ENCODE results near the gene RNF168.
"Not testable (repeated sequence)": the region's sequence is repeated elsewhere in the genome, so short reads cannot be mapped to it uniquely, and the experiment has no call there.

The RNF168 gene

GRCh38 chr3:196503196-196504076 lies at the start of gene RNF168:
TSS of gene RNF168 (minus strand) at chr3:196503768. CDS start at chr3:196503173, 595 bp downstream.
- Histone ChIP-seq H3K9me3 (ENCODE audit: control insufficient read depth, insufficient read depth, low read length) (peaks cover 1% of the 10 kb centered on the region; the same call in 1 of the 2 replicates), H3K36me3 (ENCODE audit: control insufficient read depth, insufficient read depth, low read length) (no peaks in the 10 kb centered on the region), H3K4me3 (ENCODE audit: low read length) (peak within 1 kb of the TSS; percentile 74), H3K27me3 (ENCODE audit: control insufficient read depth, insufficient read depth, low read length) (no peaks in the 10 kb centered on the region), H3K4me1 (ENCODE audit: control insufficient read depth, insufficient read depth, low read length) (peaks cover 2% of the 10 kb centered on the region; the same call in 1 of the 2 replicates), H3K27ac (ENCODE audit: low read length) (peak within 1 kb of the TSS; percentile 23)
- peak; percentile 86 for DNase-seq (ENCODE audit: low read depth, low spot score)
- no CpG with 5 or more reads among the region's 75 CpGs for WGBS (ENCODE audit: insufficient coverage, insufficient read length)

GRCh38 chr3:196552253-196552652 lies 48.7 kb upstream of the RNF168 start:
- Histone ChIP-seq H3K9me3 (ENCODE audit: control insufficient read depth, insufficient read depth, low read length) (peaks cover 2% of the 10 kb centered on the region; the same call in 1 of the 2 replicates), H3K4me1 (ENCODE audit: control insufficient read depth, insufficient read depth, low read length) (no peaks in the 10 kb centered on the region), H3K27ac (ENCODE audit: low read length) (no peak overlapping the region), H3K27me3 (ENCODE audit: control insufficient read depth, insufficient read depth, low read length) (no peaks in the 10 kb centered on the region), H3K4me3 (ENCODE audit: low read length) (no peak overlapping the region), H3K36me3 (ENCODE audit: control insufficient read depth, insufficient read depth, low read length) (no peaks in the 10 kb centered on the region; the same call in 1 of the 2 replicates)
- no peak for DNase-seq (ENCODE audit: low read depth, low spot score)
- 100% methylated on average over 3 of the region's 5 CpGs for WGBS (ENCODE audit: insufficient coverage, insufficient read length)

GRCh38 chr3:196550172-196550571 lies 46.6 kb upstream of the RNF168 start:
- H3K27me3 ChIP-seq (ENCODE audit: control insufficient read depth, insufficient read depth, low read length); H3K4me3 ChIP-seq (ENCODE audit: low read length); H3K36me3 ChIP-seq (ENCODE audit: control insufficient read depth, insufficient read depth, low read length); H3K27ac ChIP-seq (ENCODE audit: low read length); H3K4me1 ChIP-seq (ENCODE audit: control insufficient read depth, insufficient read depth, low read length); DNase-seq (ENCODE audit: low read depth, low spot score); H3K9me3 ChIP-seq (ENCODE audit: control insufficient read depth, insufficient read depth, low read length): not testable (repeated sequence)
- WGBS (ENCODE audit: insufficient coverage, insufficient read length): no CpG with 5 or more reads among the region's 3 CpGs

- not testable (repeated sequence) for H3K36me3 ChIP-seq (ENCODE audit: control insufficient read depth, insufficient read depth, low read length); H3K27me3 ChIP-seq (ENCODE audit: control insufficient read depth, insufficient read depth, low read length); H3K4me1 ChIP-seq (ENCODE audit: control insufficient read depth, insufficient read depth, low read length); H3K27ac ChIP-seq (ENCODE audit: low read length); H3K4me3 ChIP-seq (ENCODE audit: low read length); DNase-seq (ENCODE audit: low read depth, low spot score); H3K9me3 ChIP-seq (ENCODE audit: control insufficient read depth, insufficient read depth, low read length)
- WGBS (ENCODE audit: insufficient coverage, insufficient read length): no CpG with 5 or more reads among the region's 1 CpG
Observed at GRCh38 chr3:196549312-196549711, 45.7 kb upstream of the RNF168 start.

- no peak for DNase-seq (ENCODE audit: low read depth, low spot score)
- H3K4me1 ChIP-seq (ENCODE audit: control insufficient read depth, insufficient read depth, low read length): no peaks in the 10 kb centered on the region
- H3K9me3 ChIP-seq (ENCODE audit: control insufficient read depth, insufficient read depth, low read length): peaks cover 4% of the 10 kb centered on the region; the same call in 1 of the 2 replicates
- H3K36me3 ChIP-seq (ENCODE audit: control insufficient read depth, insufficient read depth, low read length): no peaks in the 10 kb centered on the region
- no CpG with 5 or more reads among the region's 2 CpGs for WGBS (ENCODE audit: insufficient coverage, insufficient read length)
- no peak overlapping the region for H3K27ac ChIP-seq (ENCODE audit: low read length)
- no peak overlapping the region for H3K4me3 ChIP-seq (ENCODE audit: low read length)
- no peaks in the 10 kb centered on the region for H3K27me3 ChIP-seq (ENCODE audit: control insufficient read depth, insufficient read depth, low read length)
Observed at GRCh38 chr3:196547067-196547466, 43.5 kb upstream of the RNF168 start.

GRCh38 chr3:196546537-196546936 lies 43.0 kb upstream of the RNF168 start:
- H3K4me1 ChIP-seq (ENCODE audit: control insufficient read depth, insufficient read depth, low read length): no peaks in the 10 kb centered on the region
- no CpG with 5 or more reads among the region's 5 CpGs for WGBS (ENCODE audit: insufficient coverage, insufficient read length)
- no peak overlapping the region for H3K27ac ChIP-seq (ENCODE audit: low read length)
- no peak overlapping the region for H3K4me3 ChIP-seq (ENCODE audit: low read length)
- H3K9me3 ChIP-seq (ENCODE audit: control insufficient read depth, insufficient read depth, low read length): peaks cover 4% of the 10 kb centered on the region; the same call in 1 of the 2 replicates
- no peak for DNase-seq (ENCODE audit: low read depth, low spot score)
- H3K27me3 ChIP-seq (ENCODE audit: control insufficient read depth, insufficient read depth, low read length): no peaks in the 10 kb centered on the region
- no peaks in the 10 kb centered on the region for H3K36me3 ChIP-seq (ENCODE audit: control insufficient read depth, insufficient read depth, low read length)

GRCh38 chr3:196544491-196544992 lies 41.0 kb upstream of the RNF168 start:
- Histone ChIP-seq H3K4me3 (ENCODE audit: low read length) (no peak overlapping the region), H3K36me3 (ENCODE audit: control insufficient read depth, insufficient read depth, low read length) (no peaks in the 10 kb centered on the region), H3K9me3 (ENCODE audit: control insufficient read depth, insufficient read depth, low read length) (peaks cover 3% of the 10 kb centered on the region; the same call in 1 of the 2 replicates), H3K4me1 (ENCODE audit: control insufficient read depth, insufficient read depth, low read length) (no peaks in the 10 kb centered on the region), H3K27me3 (ENCODE audit: control insufficient read depth, insufficient read depth, low read length) (no peaks in the 10 kb centered on the region), H3K27ac (ENCODE audit: low read length) (no peak overlapping the region)
- WGBS (ENCODE audit: insufficient coverage, insufficient read length): no CpG with 5 or more reads among the region's 2 CpGs
- no peak for DNase-seq (ENCODE audit: low read depth, low spot score)

GRCh38 chr3:196541684-196542445 lies 38.3 kb upstream of the RNF168 start:
- DNase-seq (ENCODE audit: low read depth, low spot score): no peak
- Histone ChIP-seq H3K36me3 (ENCODE audit: control insufficient read depth, insufficient read depth, low read length) (no peaks in the 10 kb centered on the region), H3K27ac (ENCODE audit: low read length) (no peak overlapping the region), H3K4me1 (ENCODE audit: control insufficient read depth, insufficient read depth, low read length) (no peaks in the 10 kb centered on the region), H3K9me3 (ENCODE audit: control insufficient read depth, insufficient read depth, low read length) (0 out of 2 replicates have a peak, but pooled peaks cover under 1% of the 10 kb centered on the region), H3K4me3 (ENCODE audit: low read length) (no peak overlapping the region), H3K27me3 (ENCODE audit: control insufficient read depth, insufficient read depth, low read length) (no peaks in the 10 kb centered on the region)
- no CpG with 5 or more reads among the region's 6 CpGs for WGBS (ENCODE audit: insufficient coverage, insufficient read length)

GRCh38 chr3:196537319-196537984 lies 33.9 kb upstream of the RNF168 start:
- Histone ChIP-seq H3K27me3 (ENCODE audit: control insufficient read depth, insufficient read depth, low read length) (no peaks in the 10 kb centered on the region), H3K27ac (ENCODE audit: low read length) (no peak overlapping the region), H3K36me3 (ENCODE audit: control insufficient read depth, insufficient read depth, low read length) (no peaks in the 10 kb centered on the region), H3K4me1 (ENCODE audit: control insufficient read depth, insufficient read depth, low read length) (no peaks in the 10 kb centered on the region), H3K4me3 (ENCODE audit: low read length) (no peak overlapping the region), H3K9me3 (ENCODE audit: control insufficient read depth, insufficient read depth, low read length) (no peaks in the 10 kb centered on the region)
- DNase-seq (ENCODE audit: low read depth, low spot score): no peak
- WGBS (ENCODE audit: insufficient coverage, insufficient read length): no CpG with 5 or more reads among the region's 18 CpGs

- Histone ChIP-seq H3K27me3 (ENCODE audit: control insufficient read depth, insufficient read depth, low read length) (no peaks in the 10 kb centered on the region), H3K9me3 (ENCODE audit: control insufficient read depth, insufficient read depth, low read length) (no peaks in the 10 kb centered on the region), H3K4me1 (ENCODE audit: control insufficient read depth, insufficient read depth, low read length) (0 out of 2 replicates have a peak, but pooled peaks cover 2% of the 10 kb centered on the region), H3K27ac (ENCODE audit: low read length) (no peak overlapping the region), H3K36me3 (ENCODE audit: control insufficient read depth, insufficient read depth, low read length) (no peaks in the 10 kb centered on the region), H3K4me3 (ENCODE audit: low read length) (no peak overlapping the region)
- DNase-seq (ENCODE audit: low read depth, low spot score): no peak
- no CpG with 5 or more reads among the region's 14 CpGs for WGBS (ENCODE audit: insufficient coverage, insufficient read length)
Observed at GRCh38 chr3:196533260-196533681, 29.7 kb upstream of the RNF168 start.
